ENCODE data around the gene ZNFX1. TPM values are rescaled to one million over a fixed set of nuclear protein-coding genes. Genes with fewer than 3 reads are reported as not detected.

Gene ZNFX1
- total and polyA plus RNA-seq, 9 of the 15 experiments (the other 6 are each of a cell fraction or from before 2014, with no cell fraction given) = 3.8 to 13.8 (median 10.3) TPM

GRCh38 chr20:49219091-49219923 lies 58.5 kb downstream of the ZNFX1 start, which contains the start of gene DDX27 (continued):
- TF ChIP-seq ETS2 (tag; IDR thresholded peaks at IDR 0.05; ENCODE audit: borderline replicate concordance, poor library complexity, severe bottlenecking) (no peak), ZNF197 (CRISPR knock-in tag; IDR thresholded peaks at IDR 0.05; ENCODE audit: low read depth) (no peak), CBX3 (IDR thresholded peaks at IDR 0.05; ENCODE audit: borderline replicate concordance in 1 of 2, low read length in 2 of 2) (peak in 1 of 2 experiments; percentile 58; a peak in 1 of 3 replicates), RFX7 (CRISPR knock-in tag; IDR thresholded peaks at IDR 0.05) (no peak), PYGO2 (tag; IDR thresholded peaks at IDR 0.05) (no peak), LARP7 (IDR thresholded peaks at IDR 0.05) (no peak), MTA1 (IDR thresholded peaks at IDR 0.05; ENCODE audit: borderline replicate concordance) (peak; percentile 57; the same call in 1 of the 2 replicates), ZEB2 (IDR thresholded peaks at IDR 0.05) (no peak), TGIF2 (CRISPR knock-in tag; IDR thresholded peaks at IDR 0.05) (no peak), NR2C1 (IDR thresholded peaks at IDR 0.05) (no peak), NR2C1 (tag; IDR thresholded peaks at IDR 0.05) (no peak), NUFIP1 (IDR thresholded peaks at IDR 0.05; ENCODE audit: partially characterized antibody) (no peak), GATAD2A (IDR thresholded peaks at IDR 0.05) (no peak), CHAMP1 (IDR thresholded peaks at IDR 0.05) (no peak), HMG20B (CRISPR knock-in tag; IDR thresholded peaks at IDR 0.05) (no peak), TARDBP (IDR thresholded peaks at IDR 0.05) (peak; percentile 21; the same call in 1 of the 2 replicates), PTRF (tag; IDR thresholded peaks at IDR 0.05) (no peak), CSDE1 (IDR thresholded peaks at IDR 0.05) (no peak), NONO (IDR thresholded peaks at IDR 0.05; ENCODE audit: low read depth in 2 of 2, low read length in 1 of 2) (peak in 1 of 2 experiments; percentile 29; a peak in 1 of 4 replicates), POLR2AphosphoS2 (IDR thresholded peaks at IDR 0.05; ENCODE audit: low read length) (no peak), NELFE (IDR thresholded peaks at IDR 0.05; ENCODE audit: insufficient read depth, insufficient read length) (no peak), BCOR (IDR thresholded peaks at IDR 0.05) (peak; percentile 67), C11orf30 (IDR thresholded peaks at IDR 0.05; ENCODE audit: low read depth) (peak; percentile 78), NCOA1 (IDR thresholded peaks at IDR 0.05; ENCODE audit: low read depth) (peak; percentile 54; the same call in 1 of the 2 replicates), EHMT2 (IDR thresholded peaks at IDR 0.05) (no peak)
- TF ChIP-seq, protein P1, sequence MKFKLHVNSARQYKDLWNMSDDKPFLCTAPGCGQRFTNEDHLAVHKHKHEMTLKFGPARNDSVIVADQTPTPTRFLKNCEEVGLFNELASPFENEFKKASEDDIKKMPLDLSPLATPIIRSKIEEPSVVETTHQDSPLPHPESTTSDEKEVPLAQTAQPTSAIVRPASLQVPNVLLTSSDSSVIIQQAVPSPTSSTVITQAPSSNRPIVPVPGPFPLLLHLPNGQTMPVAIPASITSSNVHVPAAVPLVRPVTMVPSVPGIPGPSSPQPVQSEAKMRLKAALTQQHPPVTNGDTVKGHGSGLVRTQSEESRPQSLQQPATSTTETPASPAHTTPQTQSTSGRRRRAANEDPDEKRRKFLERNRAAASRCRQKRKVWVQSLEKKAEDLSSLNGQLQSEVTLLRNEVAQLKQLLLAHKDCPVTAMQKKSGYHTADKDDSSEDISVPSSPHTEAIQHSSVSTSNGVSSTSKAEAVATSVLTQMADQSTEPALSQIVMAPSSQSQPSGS (CRISPR knock-in tag; IDR thresholded peaks at IDR 0.05) = no peak
- TF ChIP-seq, protein P2, sequence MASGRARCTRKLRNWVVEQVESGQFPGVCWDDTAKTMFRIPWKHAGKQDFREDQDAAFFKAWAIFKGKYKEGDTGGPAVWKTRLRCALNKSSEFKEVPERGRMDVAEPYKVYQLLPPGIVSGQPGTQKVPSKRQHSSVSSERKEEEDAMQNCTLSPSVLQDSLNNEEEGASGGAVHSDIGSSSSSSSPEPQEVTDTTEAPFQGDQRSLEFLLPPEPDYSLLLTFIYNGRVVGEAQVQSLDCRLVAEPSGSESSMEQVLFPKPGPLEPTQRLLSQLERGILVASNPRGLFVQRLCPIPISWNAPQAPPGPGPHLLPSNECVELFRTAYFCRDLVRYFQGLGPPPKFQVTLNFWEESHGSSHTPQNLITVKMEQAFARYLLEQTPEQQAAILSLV (tag; IDR thresholded peaks at IDR 0.05) = no peak
